Kidney epithelial cell (primary cell): Measurements from ENCODE around the gene ANKS1A. TPM values are rescaled to one million over a fixed set of nuclear protein-coding genes. Genes with fewer than 3 reads are reported as not detected.
"Not testable (repeated sequence)": the region's sequence is repeated elsewhere in the genome, so short reads cannot be mapped to it uniquely, and the experiment has no call there.

ENCODE experiments used
- DNase-seq: peaks from one replicate; pipeline ENCODE4 v3.0.0-alpha.2; 2010; ENCODE audit warnings: low read depth
- H3K27me3 ChIP-seq: 2 replicates; pipeline ENCODE4 v1.6.0; 2011; ENCODE audit warnings: low read length; ENCODE audit not compliant: control insufficient read depth, insufficient read depth
- H3K36me3 ChIP-seq: 2 replicates; pipeline ENCODE4 v1.5.1; 2011; ENCODE audit warnings: low read length; ENCODE audit not compliant: control insufficient read depth, insufficient read depth
- H3K4me3 ChIP-seq: 2 replicates; pipeline ENCODE4 v1.5.1; 2011; ENCODE audit warnings: low read depth, mild to moderate bottlenecking, control low read depth, low read length
- CTCF ChIP-seq: IDR thresholded peaks from 2 replicates; pipeline ENCODE4 v1.5.1; 2011; ENCODE audit warnings: mild to moderate bottlenecking, moderate library complexity, low read length, control low read depth, inconsistent platforms; ENCODE audit not compliant: insufficient read depth, poor library complexity, severe bottlenecking
- total RNA-seq: library from RNA; depleted of rRNA; stranded (reverse); fragments of >200 nt; gene quantifications from 2 replicates; pipeline ENCODE4 v1.2.3, GENCODE V29; 2015

The ANKS1A gene
- total RNA-seq, 1 donor from 2014 or later: 20.2 TPM

DNA sequence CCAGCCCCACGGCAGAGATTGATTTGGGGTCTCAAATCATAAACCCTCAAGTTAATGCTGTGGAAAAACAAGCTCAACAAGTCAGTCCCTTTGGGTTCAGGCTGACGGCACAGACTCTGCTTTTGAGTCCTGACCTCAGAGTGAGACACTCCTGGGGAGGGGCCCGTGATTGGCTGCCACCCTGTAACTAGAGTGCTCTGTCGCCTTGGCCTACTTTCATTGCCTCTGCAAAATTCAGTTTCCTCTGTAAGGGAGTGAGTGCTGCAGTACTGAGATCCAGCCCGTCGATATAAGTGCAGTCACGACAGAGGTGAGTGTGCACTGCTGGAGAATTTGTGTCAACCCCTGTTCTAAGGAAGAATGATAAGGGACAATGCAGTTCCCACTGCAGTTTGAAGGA is 105.6 kb downstream of the ANKS1A start:
- Histone ChIP-seq H3K27me3 (no peaks in the 10 kb centered on the region), H3K4me3 (no peak overlapping the region), H3K36me3 (peaks cover 2% of the 10 kb centered on the region)
- no peak for TF ChIP-seq CTCF
- no peak for DNase-seq

GRCh38 chr6:34998417-34998816 is 109.4 kb downstream of the ANKS1A start:
- not testable (repeated sequence) for H3K27me3 ChIP-seq, H3K36me3 ChIP-seq, H3K4me3 ChIP-seq, DNase-seq

DNA sequence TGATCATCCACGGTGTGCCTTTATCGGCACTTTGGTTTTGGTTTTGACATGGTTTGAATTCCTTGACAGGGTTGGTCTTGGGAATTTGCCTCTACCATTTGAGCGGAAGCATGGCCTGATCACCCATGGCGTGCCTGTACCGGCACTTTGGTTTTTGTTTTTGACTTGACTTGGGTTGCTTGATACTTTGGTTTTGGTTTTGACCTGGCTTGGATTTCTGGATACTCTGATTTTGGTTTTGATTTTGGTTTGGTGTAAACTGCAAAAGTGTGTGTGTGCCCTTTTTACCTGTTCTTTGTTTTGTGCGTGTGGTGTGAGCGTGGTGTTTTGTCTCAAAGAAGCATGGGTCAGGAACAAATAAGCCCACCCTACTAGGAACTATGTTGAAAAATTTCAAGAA is 110.1 kb downstream of the ANKS1A start:
- H3K27me3 ChIP-seq, DNase-seq, H3K4me3 ChIP-seq, H3K36me3 ChIP-seq: not testable (repeated sequence)

DNA sequence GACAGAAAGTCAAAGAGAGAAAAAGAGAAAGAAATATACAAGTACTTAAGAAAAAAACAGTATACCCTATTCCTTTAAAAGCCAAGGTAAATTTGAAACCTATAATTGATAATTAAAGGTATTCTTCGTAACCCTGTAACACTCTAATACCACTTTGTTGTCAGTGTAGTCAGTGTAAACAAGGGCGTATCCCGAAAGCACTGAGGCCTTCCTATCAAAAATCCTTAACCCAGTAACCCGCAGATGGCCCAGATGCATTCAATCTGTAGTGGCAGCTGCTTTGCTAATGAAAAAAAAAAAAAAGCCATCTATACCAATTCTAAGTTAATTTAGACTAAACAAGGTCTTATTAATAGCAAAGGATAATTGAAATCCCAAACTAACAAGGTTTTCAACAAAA is 110.9 kb downstream of the ANKS1A start:
- not testable (repeated sequence) for DNase-seq, H3K27me3 ChIP-seq, H3K36me3 ChIP-seq, H3K4me3 ChIP-seq

- not testable (repeated sequence) for H3K4me3 ChIP-seq, H3K27me3 ChIP-seq, DNase-seq, H3K36me3 ChIP-seq
Measured at GRCh38 chr6:35001349-35001748, 112.3 kb downstream of the ANKS1A start.

- H3K27me3 ChIP-seq, DNase-seq, H3K36me3 ChIP-seq: not testable (repeated sequence)
Measured at GRCh38 chr6:35003886-35004530, 115.0 kb downstream of the ANKS1A start.

GRCh38 chr6:35007016-35007415 is 118.0 kb downstream of the ANKS1A start:
- Histone ChIP-seq H3K36me3 (no peaks in the 10 kb centered on the region), H3K4me3 (no peak overlapping the region), H3K27me3 (no peaks in the 10 kb centered on the region)
- no peak for DNase-seq
- TF ChIP-seq CTCF: no peak

More at GRCh38 chr6:35003886-35004530, 115.0 kb downstream of the ANKS1A start:
- H3K4me3 ChIP-seq: not testable (repeated sequence)

GRCh38 chr6:35008858-35009257 is 119.8 kb downstream of the ANKS1A start:
- Histone ChIP-seq H3K36me3 (no peaks in the 10 kb centered on the region), H3K27me3 (no peaks in the 10 kb centered on the region), H3K4me3 (no peak overlapping the region)
- no peak for DNase-seq
- no peak for TF ChIP-seq CTCF
